Mesothelial cell of epicardium (in vitro differentiated cells): ENCODE results near the gene NFASC. TPM values are rescaled to one million over a fixed set of nuclear protein-coding genes. Genes with fewer than 3 reads are reported as not detected.
A peak's percentile ranks its signal among the peaks of the same experiment; 100 is the strongest.

Experiments used
- DNase-seq, 2 experiments: peaks; one replicate each; pipeline ENCODE4 v3.0.0; 2021; ENCODE audit warnings: low spot score in 2 of 2; ENCODE audit not compliant: unreplicated experiment in 2 of 2
- H3K27ac Mint-ChIP-seq: 2 replicates; pipeline ENCODE4 v1.8.0; 2021; ENCODE audit warnings: mixed read lengths
- H3K27me3 Mint-ChIP-seq: 2 replicates; pipeline ENCODE4 v1.8.0; 2021; ENCODE audit warnings: low read depth, mixed read lengths
- H3K36me3 Mint-ChIP-seq: 2 replicates; pipeline ENCODE4 v1.8.0; 2021; ENCODE audit warnings: mixed read lengths
- H3K4me1 Mint-ChIP-seq: 2 replicates; pipeline ENCODE4 v1.8.0; 2021; ENCODE audit warnings: mixed read lengths
- H3K4me3 Mint-ChIP-seq: 2 replicates; pipeline ENCODE4 v1.8.0; 2021; ENCODE audit warnings: mild to moderate bottlenecking, moderate library complexity, mixed read lengths
- H3K9me3 Mint-ChIP-seq: 2 replicates; pipeline ENCODE4 v1.8.0; 2021; ENCODE audit warnings: mixed read lengths
- total RNA-seq: library from RNA; stranded (reverse); gene quantifications from 3 replicates; pipeline ENCODE4 v1.2.1, GENCODE V29; 2021
- TF ChIP-seq, protein P1 (sequence below): fragments of 200-600 bp; sonication (generic); IDR thresholded peaks from one replicate; pipeline ENCODE4 v1.5.0; 2021; ENCODE audit warnings: antibody characterized with exemption; ENCODE audit not compliant: unreplicated experiment

NFASC gene
- total RNA-seq, 1 donor from 2014 or later, result 0.72 TPM

DNA sequence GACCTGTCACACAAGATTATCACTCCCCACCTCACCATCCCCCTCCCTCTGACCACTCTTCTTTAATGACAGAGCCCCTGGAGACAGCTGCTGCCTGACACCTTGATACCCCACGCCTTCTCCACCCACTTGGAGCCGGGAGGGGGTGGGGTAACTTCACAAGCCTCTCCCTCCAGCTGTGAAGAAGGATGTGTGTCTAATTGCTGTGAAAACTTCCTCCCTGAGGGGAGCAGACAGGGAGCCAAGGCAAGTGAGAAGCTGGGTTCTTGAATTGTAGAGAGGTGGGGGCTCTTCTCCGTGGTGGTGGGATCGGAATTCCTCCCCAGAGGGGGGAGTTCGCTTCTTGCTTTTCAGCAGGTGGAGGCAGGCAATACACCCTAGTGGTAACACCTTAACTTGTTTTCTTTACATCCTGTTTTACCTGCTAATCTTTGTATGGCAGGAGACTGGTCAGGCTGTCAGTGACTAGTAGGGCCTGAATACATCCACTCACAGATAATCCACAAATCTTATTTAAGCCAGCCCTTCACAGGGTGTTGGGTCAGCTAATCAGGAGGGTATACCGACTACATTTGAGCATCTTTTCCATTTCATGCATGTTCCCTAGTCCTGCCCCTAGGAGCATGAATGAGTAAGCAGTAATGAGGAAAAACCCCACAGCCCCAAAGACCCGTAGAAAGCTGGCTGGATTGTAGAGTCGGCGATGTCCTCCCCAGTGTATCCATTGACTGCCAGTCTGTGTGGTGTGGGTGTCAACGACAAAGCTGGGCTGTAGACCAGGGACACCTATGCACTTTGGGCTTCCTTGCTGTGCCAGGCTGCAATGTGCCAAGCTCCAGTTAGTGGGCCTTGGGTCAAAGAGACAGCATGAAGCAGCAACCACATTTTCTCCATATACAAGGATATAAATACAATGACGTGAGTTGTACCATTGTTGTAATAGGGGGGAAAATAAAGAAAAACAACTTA is 57.3 kb downstream of the NFASC start:
- no peaks in the 10 kb centered on the region for H3K36me3 Mint-ChIP-seq
- no peak overlapping the region for H3K4me3 Mint-ChIP-seq
- no peak overlapping the region for H3K27ac Mint-ChIP-seq
- H3K4me1 Mint-ChIP-seq, result peaks cover 15% of the 10 kb centered on the region
- TF ChIP-seq, protein P1, sequence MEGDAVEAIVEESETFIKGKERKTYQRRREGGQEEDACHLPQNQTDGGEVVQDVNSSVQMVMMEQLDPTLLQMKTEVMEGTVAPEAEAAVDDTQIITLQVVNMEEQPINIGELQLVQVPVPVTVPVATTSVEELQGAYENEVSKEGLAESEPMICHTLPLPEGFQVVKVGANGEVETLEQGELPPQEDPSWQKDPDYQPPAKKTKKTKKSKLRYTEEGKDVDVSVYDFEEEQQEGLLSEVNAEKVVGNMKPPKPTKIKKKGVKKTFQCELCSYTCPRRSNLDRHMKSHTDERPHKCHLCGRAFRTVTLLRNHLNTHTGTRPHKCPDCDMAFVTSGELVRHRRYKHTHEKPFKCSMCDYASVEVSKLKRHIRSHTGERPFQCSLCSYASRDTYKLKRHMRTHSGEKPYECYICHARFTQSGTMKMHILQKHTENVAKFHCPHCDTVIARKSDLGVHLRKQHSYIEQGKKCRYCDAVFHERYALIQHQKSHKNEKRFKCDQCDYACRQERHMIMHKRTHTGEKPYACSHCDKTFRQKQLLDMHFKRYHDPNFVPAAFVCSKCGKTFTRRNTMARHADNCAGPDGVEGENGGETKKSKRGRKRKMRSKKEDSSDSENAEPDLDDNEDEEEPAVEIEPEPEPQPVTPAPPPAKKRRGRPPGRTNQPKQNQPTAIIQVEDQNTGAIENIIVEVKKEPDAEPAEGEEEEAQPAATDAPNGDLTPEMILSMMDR, result no peak
- H3K9me3 Mint-ChIP-seq, result no peaks in the 10 kb centered on the region
- DNase-seq, result no peak
- peaks cover 16% of the 10 kb centered on the region for H3K27me3 Mint-ChIP-seq

DNA sequence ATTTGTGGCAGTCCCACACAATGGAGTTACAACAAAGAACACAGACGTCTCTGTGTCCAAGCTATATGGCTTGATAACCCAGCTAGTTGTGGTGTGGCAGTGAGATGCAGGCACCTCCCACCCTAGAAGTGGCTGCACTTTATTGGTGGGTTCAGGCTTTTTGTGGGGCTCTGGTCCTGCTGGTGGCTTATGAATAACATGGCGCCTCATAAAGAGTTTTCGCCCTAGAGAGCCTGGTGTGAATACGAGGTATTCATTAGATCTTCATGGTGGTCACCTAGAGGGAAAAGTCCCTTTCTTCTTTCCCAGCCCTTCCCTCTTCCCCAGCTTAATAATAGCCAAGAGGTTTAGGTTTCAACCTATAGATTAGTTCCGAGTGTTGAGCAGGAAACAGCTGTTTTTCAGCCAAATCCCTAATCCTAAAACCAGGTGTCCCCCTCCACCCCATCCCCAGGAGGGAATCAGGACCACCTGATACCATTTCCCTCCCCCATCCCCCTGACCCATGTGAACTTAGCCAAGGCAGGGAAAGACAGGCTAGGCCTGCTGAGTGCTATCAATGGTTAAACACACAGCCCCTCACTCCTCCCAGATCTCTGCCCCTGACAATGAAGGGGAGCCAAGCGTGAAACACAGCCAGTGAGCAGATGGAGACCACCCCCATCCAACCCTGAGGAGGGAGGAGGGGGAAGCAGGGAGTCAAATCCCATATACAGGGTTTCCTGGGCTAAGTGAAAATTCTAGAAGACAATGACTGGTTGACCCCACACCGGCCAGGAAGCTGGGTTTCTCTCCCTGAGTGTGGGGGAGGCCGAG is 58.2 kb downstream of the NFASC start:
- H3K4me3 Mint-ChIP-seq, result no peak overlapping the region
- peaks cover 11% of the 10 kb centered on the region for H3K27me3 Mint-ChIP-seq
- H3K4me1 Mint-ChIP-seq, result peaks cover 8% of the 10 kb centered on the region
- DNase-seq, result peak in 1 of 2 experiments; percentile 1
- H3K36me3 Mint-ChIP-seq, result no peaks in the 10 kb centered on the region
- H3K9me3 Mint-ChIP-seq, result no peaks in the 10 kb centered on the region
- TF ChIP-seq, protein P1, result no peak
- H3K27ac Mint-ChIP-seq, result no peak overlapping the region

DNA sequence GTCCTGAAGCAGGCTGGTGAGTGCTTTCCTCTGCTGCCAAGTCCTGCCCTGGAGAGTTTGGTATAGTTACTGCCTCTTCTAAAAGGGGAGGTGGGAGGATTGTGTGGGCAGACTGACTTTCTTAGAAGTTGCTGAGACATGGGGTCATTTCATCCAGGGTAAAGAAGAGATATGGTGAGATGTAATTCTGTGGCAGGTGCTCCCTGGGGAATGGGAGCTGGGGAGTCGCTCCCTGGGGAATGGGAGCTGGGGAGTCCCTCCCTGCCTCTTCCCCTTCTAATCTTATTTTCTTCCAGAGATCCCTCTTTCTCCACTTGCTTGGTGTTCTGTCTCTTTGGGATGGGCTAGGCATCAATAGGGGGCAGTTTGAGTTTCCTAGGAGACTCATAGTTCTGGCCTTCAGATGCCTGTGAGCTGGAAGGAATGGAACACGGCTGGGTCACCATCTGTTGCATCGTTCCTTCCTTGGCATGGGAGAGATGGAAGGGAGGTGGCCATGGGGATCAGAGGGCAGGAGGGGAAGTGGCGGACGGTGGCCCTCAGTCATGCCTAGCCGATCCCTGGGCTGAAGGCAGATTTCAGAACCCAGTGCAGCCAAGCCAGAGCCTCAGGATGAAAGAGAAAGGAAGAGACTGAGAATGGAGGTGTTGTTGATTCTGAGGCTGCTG is 59.0 kb downstream of the NFASC start:
- H3K9me3 Mint-ChIP-seq, result no peaks in the 10 kb centered on the region
- H3K4me3 Mint-ChIP-seq, result no peak overlapping the region
- H3K27me3 Mint-ChIP-seq, result peaks cover 6% of the 10 kb centered on the region
- peaks cover under 1% of the 10 kb centered on the region for H3K4me1 Mint-ChIP-seq
- TF ChIP-seq, protein P1, result no peak
- DNase-seq, result peak in 1 of 2 experiments; percentile 31
- no peaks in the 10 kb centered on the region for H3K36me3 Mint-ChIP-seq
- H3K27ac Mint-ChIP-seq, result no peak overlapping the region

DNA sequence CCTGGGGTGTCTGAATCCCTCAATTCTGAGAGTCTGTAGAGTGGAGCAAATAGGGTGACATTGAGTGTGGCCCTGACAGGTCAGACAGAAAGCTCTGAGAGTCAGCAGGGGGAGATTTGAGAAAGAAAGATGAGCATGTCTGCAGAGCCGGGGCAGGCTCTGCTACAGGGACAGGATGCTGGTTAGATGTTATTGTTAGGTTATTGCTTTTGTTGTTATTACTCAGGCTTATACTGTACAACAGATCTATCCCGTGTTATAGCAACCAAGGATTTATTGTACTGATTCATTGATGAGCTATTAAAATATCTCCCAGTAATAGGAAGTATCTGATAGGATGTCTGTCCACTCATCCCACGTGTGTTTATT is 59.5 kb downstream of the NFASC start:
- Mint-ChIP-seq H3K9me3 (no peaks in the 10 kb centered on the region), H3K36me3 (no peaks in the 10 kb centered on the region), H3K27ac (no peak overlapping the region), H3K4me3 (no peak overlapping the region), H3K27me3 (peaks cover 5% of the 10 kb centered on the region), H3K4me1 (no peaks in the 10 kb centered on the region)
- TF ChIP-seq, protein P1, result no peak
- no peak for DNase-seq

DNA sequence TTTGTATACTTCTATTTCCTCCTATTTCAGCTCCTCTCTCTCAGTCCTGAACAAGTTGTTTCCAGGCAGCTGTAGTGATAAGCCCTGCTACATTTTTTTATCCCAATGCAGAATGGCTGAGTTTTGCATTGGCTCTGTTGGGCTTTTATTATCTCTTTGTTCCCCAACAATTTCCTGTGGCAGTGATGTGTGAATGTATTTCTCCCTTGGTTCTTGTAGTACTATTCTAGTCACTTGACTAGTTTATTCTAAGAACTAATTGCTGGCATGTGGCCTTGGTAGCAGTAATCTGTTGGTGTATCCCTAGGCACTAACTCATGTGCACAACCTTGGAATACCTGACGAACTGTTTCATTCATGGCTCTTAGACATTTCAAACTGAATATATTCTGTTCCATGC is 60.7 kb downstream of the NFASC start:
- Mint-ChIP-seq H3K4me1 (no peaks in the 10 kb centered on the region), H3K9me3 (no peaks in the 10 kb centered on the region), H3K27me3 (peaks cover 2% of the 10 kb centered on the region), H3K4me3 (no peak overlapping the region), H3K36me3 (no peaks in the 10 kb centered on the region), H3K27ac (no peak overlapping the region)
- DNase-seq, result peak in 1 of 2 experiments; percentile 3
- TF ChIP-seq, protein P1, result no peak
